GM21619 (cell line): ENCODE results near the gene KLRB1.
"Not testable (repeated sequence)": the region's sequence is repeated elsewhere in the genome, so short reads cannot be mapped to it uniquely, and the experiment has no call there.

Experiments
- ATAC-seq: cut with Tn5 transposase; IDR thresholded peaks from one replicate; pipeline ENCODE4 v1.9.1; 2021; ENCODE audit not compliant: unreplicated experiment

Gene KLRB1

GRCh38 chr12:9545489-9545888, 62.2 kb downstream of the KLRB1 start:
- not testable (repeated sequence) for ATAC-seq
